ENCODE results near the gene SP1. TPM values are rescaled to one million over a fixed set of nuclear protein-coding genes. Genes with fewer than 3 reads are reported as not detected.

Gene SP1
- total and polyA plus RNA-seq, 2 experiments from 2014 or later: 11.1 to 68.4 TPM

- ATAC-seq (no peak), DNase-seq (ENCODE audit: low spot score) (no peak)
These were observed 36.5 kb upstream of the SP1 start for GRCh38 chr12:53343449-53343848.

More at GRCh38 chr12:53343449-53343848, 36.5 kb upstream of the SP1 start:
- H3K27me3 ChIP-seq (ENCODE audit: insufficient read depth): peaks cover 40% of the 10 kb centered on the region
- H2AFZ ChIP-seq: no peak overlapping the region
- Mint-ChIP-seq H3K4me3 (peak overlapping the region; percentile 9; the same call in 2 of the 3 replicates), H3K36me3 (ENCODE audit: low read depth) (no peaks in the 10 kb centered on the region), H3K4me1 (peaks cover 10% of the 10 kb centered on the region; the same call in 2 of the 3 replicates), H3K27ac (no peak overlapping the region), H3K27me3 (ENCODE audit: insufficient read depth, low read depth, poor library complexity) (peaks cover 14% of the 10 kb centered on the region), H3K9me3 (peaks cover 4% of the 10 kb centered on the region; the same call in 1 of the 3 replicates)
- H3K4me2 ChIP-seq: no peak overlapping the region
- H3K79me2 ChIP-seq (replicated peaks; ENCODE audit: insufficient read depth): no peaks in the 10 kb centered on the region
- no peaks in the 10 kb centered on the region for H4K20me1 ChIP-seq (replicated peaks; ENCODE audit: insufficient read depth)
- H3K9me2 ChIP-seq (ENCODE audit: insufficient read depth): no peaks in the 10 kb centered on the region
- no peak overlapping the region for H3K4me3 ChIP-seq
- H3K4me1 ChIP-seq (ENCODE audit: insufficient read depth): peaks cover 28% of the 10 kb centered on the region
- H3K36me3 ChIP-seq (ENCODE audit: insufficient read depth): no peaks in the 10 kb centered on the region
- no peak overlapping the region for H3K27ac ChIP-seq (ENCODE audit: low read depth)
- 0 out of 2 replicates have a peak, but pooled peaks cover 8% of the 10 kb centered on the region for H3F3A ChIP-seq (replicated peaks; ENCODE audit: low read depth)
- TF ChIP-seq ZNF331 (CRISPR knock-in tag; IDR thresholded peaks at IDR 0.05; ENCODE audit: low read depth) (no peak), EZH2 (IDR thresholded peaks at IDR 0.05; ENCODE audit: low read depth, unreplicated experiment) (no peak), CTCF (conservative IDR thresholded peaks at IDR 0.05; ENCODE audit: low read depth in 2 of 2) (no peak), EZH2phosphoT487 (IDR thresholded peaks at IDR 0.05; ENCODE audit: unreplicated experiment) (no peak), ZNF114 (CRISPR knock-in tag; IDR thresholded peaks at IDR 0.05) (no peak), CREB1 (CRISPR knock-in tag; IDR thresholded peaks at IDR 0.05; ENCODE audit: low read depth) (no peak), JUNB (IDR thresholded peaks at IDR 0.05; ENCODE audit: unreplicated experiment) (no peak), NANOG (IDR thresholded peaks at IDR 0.05; ENCODE audit: borderline replicate concordance) (no peak), STAT1 (IDR thresholded peaks at IDR 0.05; ENCODE audit: unreplicated experiment) (no peak), ETS1 (IDR thresholded peaks at IDR 0.05) (no peak), POLR2AphosphoS5 (IDR thresholded peaks at IDR 0.05; ENCODE audit: low read depth) (no peak)
- TF ChIP-seq, protein P1, sequence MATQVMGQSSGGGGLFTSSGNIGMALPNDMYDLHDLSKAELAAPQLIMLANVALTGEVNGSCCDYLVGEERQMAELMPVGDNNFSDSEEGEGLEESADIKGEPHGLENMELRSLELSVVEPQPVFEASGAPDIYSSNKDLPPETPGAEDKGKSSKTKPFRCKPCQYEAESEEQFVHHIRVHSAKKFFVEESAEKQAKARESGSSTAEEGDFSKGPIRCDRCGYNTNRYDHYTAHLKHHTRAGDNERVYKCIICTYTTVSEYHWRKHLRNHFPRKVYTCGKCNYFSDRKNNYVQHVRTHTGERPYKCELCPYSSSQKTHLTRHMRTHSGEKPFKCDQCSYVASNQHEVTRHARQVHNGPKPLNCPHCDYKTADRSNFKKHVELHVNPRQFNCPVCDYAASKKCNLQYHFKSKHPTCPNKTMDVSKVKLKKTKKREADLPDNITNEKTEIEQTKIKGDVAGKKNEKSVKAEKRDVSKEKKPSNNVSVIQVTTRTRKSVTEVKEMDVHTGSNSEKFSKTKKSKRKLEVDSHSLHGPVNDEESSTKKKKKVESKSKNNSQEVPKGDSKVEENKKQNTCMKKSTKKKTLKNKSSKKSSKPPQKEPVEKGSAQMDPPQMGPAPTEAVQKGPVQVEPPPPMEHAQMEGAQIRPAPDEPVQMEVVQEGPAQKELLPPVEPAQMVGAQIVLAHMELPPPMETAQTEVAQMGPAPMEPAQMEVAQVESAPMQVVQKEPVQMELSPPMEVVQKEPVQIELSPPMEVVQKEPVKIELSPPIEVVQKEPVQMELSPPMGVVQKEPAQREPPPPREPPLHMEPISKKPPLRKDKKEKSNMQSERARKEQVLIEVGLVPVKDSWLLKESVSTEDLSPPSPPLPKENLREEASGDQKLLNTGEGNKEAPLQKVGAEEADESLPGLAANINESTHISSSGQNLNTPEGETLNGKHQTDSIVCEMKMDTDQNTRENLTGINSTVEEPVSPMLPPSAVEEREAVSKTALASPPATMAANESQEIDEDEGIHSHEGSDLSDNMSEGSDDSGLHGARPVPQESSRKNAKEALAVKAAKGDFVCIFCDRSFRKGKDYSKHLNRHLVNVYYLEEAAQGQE (IDR thresholded peaks at IDR 0.05; ENCODE audit: unreplicated experiment): no peak
- TF ChIP-seq, protein P2, sequence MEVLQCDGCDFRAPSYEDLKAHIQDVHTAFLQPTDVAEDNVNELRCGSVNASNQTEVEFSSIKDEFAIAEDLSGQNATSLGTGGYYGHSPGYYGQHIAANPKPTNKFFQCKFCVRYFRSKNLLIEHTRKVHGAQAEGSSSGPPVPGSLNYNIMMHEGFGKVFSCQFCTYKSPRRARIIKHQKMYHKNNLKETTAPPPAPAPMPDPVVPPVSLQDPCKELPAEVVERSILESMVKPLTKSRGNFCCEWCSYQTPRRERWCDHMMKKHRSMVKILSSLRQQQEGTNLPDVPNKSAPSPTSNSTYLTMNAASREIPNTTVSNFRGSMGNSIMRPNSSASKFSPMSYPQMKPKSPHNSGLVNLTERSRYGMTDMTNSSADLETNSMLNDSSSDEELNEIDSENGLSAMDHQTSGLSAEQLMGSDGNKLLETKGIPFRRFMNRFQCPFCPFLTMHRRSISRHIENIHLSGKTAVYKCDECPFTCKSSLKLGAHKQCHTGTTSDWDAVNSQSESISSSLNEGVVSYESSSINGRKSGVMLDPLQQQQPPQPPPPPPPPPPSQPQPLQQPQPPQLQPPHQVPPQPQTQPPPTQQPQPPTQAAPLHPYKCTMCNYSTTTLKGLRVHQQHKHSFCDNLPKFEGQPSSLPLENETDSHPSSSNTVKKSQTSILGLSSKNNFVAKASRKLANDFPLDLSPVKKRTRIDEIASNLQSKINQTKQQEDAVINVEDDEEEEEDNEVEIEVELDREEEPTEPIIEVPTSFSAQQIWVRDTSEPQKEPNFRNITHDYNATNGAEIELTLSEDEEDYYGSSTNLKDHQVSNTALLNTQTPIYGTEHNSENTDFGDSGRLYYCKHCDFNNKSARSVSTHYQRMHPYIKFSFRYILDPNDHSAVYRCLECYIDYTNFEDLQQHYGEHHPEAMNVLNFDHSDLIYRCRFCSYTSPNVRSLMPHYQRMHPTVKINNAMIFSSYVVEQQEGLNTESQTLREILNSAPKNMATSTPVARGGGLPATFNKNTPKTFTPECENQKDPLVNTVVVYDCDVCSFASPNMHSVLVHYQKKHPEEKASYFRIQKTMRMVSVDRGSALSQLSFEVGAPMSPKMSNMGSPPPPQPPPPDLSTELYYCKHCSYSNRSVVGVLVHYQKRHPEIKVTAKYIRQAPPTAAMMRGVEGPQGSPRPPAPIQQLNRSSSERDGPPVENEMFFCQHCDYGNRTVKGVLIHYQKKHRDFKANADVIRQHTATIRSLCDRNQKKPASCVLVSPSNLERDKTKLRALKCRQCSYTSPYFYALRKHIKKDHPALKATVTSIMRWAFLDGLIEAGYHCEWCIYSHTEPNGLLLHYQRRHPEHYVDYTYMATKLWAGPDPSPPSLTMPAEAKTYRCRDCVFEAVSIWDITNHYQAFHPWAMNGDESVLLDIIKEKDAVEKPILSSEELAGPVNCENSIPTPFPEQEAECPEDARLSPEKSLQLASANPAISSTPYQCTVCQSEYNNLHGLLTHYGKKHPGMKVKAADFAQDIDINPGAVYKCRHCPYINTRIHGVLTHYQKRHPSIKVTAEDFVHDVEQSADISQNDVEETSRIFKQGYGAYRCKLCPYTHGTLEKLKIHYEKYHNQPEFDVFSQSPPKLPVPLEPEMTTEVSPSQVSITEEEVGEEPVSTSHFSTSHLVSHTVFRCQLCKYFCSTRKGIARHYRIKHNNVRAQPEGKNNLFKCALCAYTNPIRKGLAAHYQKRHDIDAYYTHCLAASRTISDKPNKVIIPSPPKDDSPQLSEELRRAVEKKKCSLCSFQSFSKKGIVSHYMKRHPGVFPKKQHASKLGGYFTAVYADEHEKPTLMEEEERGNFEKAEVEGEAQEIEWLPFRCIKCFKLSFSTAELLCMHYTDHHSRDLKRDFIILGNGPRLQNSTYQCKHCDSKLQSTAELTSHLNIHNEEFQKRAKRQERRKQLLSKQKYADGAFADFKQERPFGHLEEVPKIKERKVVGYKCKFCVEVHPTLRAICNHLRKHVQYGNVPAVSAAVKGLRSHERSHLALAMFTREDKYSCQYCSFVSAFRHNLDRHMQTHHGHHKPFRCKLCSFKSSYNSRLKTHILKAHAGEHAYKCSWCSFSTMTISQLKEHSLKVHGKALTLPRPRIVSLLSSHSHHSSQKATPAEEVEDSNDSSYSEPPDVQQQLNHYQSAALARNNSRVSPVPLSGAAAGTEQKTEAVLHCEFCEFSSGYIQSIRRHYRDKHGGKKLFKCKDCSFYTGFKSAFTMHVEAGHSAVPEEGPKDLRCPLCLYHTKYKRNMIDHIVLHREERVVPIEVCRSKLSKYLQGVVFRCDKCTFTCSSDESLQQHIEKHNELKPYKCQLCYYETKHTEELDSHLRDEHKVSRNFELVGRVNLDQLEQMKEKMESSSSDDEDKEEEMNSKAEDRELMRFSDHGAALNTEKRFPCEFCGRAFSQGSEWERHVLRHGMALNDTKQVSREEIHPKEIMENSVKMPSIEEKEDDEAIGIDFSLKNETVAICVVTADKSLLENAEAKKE (CRISPR knock-in tag; IDR thresholded peaks at IDR 0.05): no peak

All from GM23338 (cell line).